NCI-H2227 (cell line): ENCODE data around the gene CASK.

Experiments used
- DNase-seq: peaks from one replicate; lab custom pipeline; 2025; ENCODE audit not compliant: unreplicated experiment; lab: John Stamatoyannopoulos, UW

CASK gene, protein sequence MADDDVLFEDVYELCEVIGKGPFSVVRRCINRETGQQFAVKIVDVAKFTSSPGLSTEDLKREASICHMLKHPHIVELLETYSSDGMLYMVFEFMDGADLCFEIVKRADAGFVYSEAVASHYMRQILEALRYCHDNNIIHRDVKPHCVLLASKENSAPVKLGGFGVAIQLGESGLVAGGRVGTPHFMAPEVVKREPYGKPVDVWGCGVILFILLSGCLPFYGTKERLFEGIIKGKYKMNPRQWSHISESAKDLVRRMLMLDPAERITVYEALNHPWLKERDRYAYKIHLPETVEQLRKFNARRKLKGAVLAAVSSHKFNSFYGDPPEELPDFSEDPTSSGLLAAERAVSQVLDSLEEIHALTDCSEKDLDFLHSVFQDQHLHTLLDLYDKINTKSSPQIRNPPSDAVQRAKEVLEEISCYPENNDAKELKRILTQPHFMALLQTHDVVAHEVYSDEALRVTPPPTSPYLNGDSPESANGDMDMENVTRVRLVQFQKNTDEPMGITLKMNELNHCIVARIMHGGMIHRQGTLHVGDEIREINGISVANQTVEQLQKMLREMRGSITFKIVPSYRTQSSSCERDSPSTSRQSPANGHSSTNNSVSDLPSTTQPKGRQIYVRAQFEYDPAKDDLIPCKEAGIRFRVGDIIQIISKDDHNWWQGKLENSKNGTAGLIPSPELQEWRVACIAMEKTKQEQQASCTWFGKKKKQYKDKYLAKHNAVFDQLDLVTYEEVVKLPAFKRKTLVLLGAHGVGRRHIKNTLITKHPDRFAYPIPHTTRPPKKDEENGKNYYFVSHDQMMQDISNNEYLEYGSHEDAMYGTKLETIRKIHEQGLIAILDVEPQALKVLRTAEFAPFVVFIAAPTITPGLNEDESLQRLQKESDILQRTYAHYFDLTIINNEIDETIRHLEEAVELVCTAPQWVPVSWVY

DNA sequence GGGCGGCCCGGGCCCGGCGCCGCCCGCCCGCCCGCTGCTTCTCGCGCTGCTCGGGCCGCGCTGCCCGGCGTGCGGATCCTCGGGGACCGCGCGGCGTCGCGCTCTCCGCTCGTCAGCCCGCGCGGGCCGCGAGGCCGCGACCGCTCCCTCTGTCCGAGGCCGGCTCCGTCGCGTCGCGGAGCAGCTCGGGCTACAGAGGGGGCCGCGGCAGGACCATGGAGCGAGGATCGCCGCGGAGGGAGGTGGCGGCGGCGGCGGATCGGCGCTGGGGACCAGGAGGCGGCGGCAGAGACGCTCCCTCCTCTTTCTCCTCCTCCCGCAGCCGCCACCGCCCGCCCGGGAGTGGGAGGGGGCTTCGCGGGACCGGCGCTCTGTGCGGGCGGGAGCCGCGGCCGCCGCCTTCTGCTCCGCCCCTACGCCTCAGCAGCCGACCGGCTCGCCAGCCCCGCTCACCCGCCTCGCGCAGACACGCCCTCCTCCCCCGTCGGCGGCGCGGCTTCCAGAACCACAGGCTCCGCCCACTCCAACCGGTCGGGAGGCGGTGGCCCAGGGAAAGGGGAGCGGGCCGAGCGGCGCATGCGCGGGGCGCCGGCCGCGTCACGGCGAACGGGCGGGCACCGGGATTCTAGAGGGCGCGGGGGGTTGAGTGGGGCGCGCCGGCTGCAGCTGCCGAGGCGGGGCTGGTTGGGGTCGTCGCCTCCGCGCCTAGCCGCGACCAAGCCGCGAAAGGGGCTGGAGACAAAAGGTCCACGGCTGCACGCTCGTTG, at the start of gene CASK:
Gene CASK, minus strand, starts transcription at position 344 of the 767 bp plus-strand sequence. CDS start 566 bp downstream, outside the sequence.
- peak; percentile 99 for DNase-seq

DNA sequence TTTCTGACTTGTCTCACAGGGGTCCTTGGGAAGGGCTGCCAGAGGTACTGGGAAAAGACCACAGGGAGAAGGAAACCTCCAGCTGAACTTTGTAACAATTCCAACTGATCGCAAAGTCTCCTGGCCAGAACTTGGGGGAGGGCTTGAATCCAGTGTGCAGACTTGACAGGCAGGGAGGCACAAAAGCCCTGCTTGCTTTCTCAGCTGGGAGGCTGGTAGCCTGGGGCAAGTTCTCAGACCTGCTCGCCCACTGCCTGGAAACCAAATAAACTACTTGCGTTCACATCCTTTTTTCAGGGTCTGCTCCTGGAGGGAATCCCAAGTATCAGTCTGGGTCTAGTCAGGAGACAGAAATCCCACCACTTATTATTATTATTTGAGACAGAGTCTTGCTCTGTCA, 48.0 kb upstream of the CASK start:
- no peak for DNase-seq

DNA sequence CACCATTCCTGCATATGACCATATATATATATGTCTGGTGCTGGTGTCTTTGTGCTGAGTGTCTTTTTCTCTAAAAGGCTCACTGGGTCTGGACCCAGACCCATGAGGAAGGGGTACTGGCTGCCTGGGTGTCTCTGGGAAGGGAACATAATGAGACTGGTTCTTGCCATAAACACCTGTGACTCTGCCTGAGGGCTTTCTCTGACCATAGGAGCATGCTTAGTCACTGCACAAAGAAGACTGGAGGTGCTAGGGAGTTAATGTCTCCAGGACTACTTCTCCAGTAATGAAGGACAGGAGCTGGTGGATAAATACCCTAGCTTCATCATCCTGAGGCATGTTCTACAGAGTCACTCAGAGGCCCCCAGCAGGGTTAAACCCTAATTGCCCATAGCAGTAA, 47.1 kb upstream of the CASK start:
- DNase-seq, result no peak

DNA sequence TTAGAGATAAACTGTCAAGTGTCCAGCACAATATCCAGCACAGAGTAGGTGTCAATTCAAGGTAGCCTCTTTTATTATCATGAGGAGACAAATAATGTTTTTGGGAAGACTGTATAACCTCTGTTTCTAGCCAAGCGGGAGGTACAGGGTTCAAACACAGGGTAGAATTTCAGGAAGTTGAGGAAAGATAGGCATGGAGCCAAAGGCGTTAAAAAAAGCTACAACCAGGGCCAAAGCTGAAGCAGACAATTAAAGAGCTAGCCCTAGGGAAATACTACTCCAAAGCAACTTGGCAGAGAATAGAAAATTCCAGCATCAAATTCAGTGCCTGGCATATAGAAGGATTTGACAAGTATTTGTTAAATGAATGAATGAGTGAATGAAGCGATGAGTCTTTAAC, 40.0 kb upstream of the CASK start:
- no peak for DNase-seq

DNA sequence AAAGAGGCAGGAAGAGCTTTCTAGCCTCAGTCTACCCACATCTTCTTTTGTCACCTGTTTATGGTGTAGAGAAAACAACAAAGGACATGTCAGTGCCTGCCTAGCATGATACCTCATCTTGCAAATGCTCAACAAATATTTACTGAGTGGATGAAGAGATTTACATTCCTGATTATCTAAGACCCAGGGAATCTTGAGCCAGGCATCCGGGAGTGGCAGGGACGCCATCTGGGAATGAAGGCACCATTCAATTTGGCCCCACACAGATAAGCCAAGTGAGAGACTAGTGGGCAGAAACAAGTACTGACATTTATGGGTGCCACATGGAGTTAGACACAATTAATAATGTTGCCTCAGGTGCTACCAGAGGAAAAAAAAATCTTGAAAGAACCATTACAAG, 36.8 kb upstream of the CASK start:
- DNase-seq, result no peak

DNA sequence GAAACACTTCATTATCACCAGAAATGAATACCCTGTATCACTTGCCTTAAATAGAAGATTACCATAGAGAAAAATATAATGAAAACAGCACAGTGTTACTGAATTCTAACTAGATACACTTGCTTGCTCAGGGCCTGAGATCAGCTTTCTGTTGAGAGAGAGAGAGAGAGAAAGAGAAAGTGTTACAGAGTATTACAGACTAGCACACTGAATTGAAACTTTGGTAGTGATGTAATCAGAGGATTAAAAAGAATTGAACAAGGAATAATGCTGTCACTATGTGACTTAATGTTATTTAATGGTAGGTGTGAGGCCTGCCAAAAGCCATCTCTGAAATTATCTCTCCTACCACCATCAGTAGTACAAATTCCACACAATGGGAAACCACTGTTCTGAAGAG, 35.5 kb upstream of the CASK start:
- DNase-seq, result no peak

DNA sequence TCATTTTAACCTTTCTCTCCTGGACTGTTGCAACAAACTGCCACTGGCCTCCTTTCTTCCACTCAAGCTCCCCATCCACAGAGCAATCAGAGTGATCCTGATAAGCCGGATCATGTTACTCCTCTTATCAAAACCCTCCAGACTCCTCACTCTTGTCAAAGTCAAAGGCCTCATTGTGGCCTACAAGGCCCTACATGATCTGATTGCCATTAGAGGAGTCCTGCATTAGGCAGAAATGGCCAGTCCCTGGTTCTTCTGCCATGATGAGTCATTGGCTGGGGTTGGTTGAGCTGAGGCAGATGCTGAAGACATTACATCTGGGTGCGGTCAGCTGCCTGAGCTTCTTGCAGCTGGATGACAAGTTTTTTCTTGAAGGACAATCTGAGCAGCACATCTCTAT, 32.7 kb upstream of the CASK start:
- DNase-seq, result no peak

DNA sequence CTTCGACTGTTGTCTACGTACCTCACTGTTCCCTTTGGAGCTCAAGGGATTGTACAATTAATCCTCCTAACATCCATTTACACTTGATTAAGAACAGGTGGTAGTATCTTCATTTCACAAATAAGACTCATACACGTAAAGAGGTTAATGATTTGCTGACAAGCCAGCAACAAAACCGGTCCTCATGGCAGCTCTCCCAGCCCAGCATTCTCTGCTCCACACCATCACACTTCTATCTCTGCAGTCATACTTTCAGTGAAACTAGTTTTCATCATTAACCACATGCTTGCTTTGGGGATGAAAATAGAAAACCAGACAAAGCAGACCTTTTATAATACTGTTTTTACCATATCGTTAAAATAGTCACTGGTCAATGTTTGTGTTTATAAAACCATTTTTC, 28.7 kb upstream of the CASK start:
- no peak for DNase-seq

DNA sequence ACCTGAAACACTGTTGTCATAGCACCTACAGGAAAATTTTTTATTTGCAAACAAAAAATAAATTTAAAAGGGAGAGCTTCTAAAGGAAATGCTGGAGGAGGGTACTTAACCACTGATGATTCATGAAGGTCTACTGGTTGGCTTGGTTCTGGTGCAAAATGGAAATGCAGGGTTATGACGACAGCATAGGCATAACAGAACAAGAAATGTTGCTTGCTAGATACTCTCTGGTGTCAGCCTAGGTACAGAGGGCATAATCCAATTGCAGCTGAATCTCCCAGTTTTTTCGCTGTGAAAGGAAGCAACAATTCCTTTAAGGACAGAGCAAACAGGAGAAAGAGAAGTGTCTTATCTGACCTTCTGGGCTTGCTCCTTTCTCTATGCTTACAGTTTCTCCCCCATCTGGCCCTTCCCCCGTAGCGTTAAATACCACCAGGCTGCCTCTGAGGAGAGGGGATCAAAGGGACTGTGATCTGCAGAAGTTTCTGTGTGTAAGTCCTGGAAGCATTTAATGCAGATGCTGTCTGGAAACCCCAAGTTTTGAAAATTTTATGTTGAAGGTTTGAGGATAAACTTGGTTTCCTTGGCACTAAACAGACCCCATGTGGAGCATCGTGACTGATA, 23.7 kb upstream of the CASK start:
- DNase-seq, result no peak

DNA sequence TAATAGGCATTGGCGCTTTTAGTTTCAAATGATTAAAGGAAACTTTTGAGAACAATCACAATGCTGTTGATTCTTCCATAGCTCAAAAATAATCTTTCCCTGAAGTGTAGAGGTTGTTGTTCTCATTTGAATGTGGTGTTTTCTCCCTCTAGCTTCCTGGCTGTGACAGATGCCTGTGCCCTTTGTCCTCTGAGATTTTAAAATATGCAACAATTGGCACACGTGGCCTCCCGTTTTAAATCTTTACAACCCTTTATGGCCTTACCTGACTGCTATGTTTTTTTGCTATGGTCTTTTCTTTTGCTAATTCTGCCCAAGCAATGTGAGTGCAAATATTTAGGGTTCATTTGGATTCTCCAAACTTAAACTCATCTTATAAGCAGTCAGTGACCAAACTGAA, 22.9 kb upstream of the CASK start:
- DNase-seq, result no peak

DNA sequence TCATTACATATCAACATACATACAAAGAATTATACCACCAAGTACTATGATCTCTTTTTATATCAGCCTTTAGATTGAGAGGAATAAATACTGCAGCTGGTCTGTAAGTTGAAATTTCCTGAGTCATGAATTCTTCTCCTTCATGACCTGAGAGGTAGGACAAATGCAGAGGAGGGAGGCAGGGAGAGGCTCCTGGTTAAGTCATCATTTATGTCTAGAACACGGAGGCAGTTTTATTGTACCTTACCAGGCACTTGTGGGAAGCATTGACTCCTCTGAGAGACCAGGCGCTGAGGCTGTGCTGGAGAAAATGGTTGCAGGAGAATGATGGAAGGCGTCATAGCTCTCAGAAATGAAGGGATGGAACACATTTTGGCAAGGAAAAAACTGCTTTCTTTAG, 12.5 kb upstream of the CASK start:
- DNase-seq, result no peak

DNA sequence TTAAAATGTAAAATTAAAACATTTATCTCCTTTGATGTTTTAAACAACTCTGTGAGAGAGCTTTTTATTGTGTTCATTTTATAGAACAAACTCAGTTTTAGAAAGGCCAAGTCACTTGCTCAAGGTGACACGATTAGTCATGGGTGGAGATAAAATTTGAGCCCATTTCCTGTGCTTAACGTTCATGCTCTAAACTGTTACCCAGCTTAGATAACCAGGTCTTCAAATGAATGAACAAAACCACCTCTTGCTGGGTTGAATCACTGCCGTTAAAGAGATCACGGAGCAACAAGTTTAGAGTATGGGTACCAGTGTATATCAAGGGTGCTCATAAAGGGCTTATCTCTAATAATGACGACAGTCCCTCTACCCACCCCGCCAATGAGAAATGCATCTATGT, 10.2 kb upstream of the CASK start:
- DNase-seq, result no peak

DNA sequence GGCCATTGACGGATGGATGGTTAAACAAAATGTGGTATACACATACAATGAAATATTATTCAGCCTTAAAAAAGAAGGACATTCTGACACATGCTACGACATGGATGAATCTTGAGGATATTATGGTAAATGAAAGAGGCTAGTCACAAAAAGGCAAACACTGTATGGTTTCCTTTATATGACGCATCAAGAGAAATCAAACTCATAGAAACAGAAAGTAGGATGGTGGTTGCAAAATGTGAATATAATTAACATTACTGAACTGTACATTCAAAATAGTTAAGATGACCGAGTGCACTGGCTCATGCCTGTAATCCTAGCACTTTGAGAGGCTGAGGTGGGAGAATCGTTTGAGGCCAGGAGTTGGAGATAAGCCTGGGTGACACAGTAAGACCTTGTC, 9.5 kb upstream of the CASK start:
- DNase-seq, result no peak

DNA sequence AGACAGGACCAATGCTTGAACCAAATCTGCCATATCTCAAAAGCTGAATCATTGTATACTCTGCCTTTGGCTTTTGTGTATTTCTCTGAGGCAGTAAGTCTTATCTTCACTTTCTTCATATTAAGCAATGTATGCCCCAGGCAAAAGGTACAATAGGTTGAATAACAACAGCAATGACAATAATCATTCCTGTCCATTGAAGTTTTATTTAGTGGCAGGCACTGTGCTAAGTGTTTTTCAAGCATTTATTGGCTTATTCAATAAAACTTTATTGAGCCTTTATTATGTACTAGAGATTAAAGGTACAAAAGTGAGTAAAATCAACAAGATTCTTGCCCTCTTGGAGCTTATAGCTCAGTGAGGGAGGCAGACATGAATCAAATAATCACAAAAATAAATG, 8.2 kb upstream of the CASK start:
- no peak for DNase-seq

DNA sequence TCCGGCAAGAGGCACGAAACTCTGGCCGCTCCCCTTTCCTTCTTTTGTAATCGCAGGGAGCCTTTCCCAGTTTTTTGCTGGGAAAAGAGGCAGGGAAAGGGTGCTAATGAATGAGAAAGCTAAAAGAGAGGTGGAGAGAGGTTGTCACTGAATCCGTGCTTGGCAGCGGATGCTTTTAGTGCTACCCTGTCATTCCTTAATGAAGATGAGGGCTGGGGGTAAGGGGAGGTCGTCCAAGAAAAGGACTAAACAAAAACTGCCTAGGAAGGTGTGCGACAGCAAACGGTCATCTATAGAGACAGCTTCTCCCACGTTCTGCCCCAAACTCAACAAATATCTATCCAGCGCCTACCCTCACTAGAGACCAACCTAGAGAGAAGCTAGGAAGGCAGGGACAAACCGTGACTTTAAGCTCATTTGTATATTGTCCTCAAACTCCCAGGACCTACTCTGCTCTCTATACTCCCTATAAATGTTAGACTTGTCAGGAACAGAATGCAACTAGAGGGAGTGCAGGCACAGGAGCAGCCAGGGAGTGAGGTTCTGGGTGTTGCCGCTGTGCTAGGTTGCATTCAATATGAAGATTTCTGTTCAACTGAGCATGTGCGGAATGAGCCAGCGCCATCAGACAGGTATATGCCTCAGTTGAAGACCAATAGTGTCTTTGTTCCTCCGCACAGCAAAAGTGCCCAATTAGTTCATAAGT, 777 bp upstream of the CASK start:
- DNase-seq, result peak; percentile 50

DNA sequence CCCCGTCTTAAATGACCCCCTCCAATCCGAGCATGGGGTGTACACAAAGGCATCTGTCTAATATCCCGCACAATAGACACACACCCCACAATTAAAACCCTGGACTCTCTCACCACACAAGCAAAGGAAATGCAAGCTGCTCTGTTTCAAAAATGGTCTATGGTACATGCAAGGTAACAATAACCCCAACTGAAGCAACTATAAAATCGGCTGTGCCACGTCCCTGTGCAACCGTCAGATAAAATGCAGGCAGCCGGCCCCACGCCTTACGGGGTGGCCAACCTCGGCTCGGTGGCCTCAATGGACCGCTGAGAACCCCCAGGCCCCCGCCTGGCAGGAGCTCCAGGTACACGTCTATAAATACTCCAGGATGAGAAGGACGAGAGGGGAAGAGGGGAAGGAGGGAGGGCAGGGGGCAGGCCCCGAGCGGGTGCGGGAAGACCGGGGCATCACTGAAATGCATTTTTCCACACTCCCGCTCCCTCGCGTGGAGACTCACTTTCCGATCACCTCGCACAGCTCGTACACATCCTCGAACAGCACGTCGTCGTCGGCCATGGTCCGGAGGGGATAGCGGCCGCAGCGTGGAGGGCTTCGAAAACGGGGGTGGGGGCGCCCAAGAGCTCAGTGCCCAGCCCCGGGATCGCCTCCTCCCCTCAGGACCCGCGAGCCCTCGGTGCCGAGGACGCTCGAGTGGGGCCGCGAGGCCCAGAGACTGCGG, 763 bp downstream of the CASK start:
- DNase-seq, result peak; percentile 70

DNA sequence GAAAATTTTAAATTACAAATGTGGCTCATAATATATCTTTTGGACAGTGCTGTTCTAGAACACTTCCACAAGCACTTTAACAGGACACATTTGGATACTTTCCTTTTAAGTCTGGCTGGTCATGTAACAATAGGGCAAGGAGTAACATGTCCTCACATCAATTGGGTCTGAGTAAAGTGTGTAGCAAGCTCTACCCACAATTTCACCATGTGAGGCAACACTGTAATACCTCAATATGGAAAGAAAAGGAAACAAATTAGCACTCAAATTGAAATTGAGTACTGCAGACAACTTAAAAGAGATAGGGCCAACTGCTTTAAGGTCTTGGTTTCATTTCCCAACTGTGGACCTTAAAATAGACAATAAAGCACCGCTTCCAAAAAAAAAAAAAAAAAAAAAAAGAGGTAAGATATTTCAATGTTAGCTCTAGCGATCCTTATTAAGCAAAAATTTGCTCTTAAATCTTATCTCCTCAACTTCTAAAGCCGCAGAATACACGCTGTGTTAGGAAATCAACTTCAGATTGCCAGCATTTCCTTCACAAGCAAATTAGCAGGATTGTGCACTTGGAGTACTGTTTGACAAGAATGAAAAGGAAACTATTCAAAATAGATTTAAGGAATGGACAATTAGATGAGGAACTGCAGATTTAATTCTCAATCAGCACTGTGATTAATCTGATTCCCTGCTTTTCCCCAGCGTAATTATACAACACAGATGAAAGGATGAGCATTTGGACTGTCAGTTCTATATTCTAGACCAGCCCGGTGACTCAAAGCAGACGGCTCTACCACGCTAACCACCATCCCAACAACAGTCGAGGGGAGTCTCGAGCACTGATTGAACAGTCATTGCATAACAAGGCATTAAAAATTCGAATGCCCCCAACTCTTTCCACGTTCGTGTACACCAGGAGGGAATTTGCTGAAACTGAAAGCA, 1.6 kb downstream of the CASK start:
- DNase-seq, result peak; percentile 23

DNA sequence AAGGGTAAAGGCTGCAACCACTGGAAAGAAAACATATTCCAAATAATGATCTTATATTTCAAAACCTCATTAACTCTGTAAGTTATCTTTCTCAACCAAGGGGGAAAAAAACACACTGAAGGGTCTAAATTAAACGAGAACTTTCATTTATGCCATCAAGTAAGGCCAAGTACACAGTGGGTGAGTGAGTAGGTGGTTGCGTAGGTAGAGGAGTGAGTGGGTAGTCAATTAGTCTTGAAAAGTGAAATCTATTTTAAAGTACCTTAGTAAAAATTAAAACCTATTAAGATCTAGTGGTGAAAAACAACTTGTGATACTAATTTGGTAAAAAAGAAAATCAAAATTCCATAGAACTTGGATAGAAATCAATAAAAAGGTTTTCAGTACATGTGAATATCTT, 3.5 kb downstream of the CASK start:
- no peak for DNase-seq

DNA sequence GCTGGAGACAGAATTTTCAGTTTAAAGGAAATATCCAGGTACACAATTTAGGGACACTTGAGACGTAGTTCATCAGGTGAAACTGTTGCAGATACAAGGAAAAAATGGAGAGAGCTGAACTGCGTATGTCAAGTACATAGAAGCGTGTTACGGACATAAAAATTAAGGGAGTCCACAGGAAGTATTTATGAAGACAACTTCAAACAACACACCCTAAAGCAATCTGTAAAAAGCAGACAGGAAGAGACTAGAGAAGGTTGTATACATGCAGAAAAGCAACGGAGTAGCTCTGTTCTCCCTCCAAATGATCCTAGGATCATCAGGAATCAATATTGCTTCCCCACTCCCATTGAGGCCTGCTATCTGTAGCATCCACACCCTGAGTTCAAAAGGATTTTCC, 5.8 kb downstream of the CASK start:
- no peak for DNase-seq
